Daoy (cell line): Measurements from ENCODE around the gene PLCD3. TPM values are rescaled to one million over a fixed set of nuclear protein-coding genes. Genes with fewer than 3 reads are reported as not detected.
A peak's percentile ranks its signal among the peaks of the same experiment; 100 is the strongest.

Experiments
- DNase-seq: peaks from one replicate; pipeline ENCODE4 v3.0.0-alpha.2; 2015; ENCODE audit warnings: low read depth
- total RNA-seq: library from RNA; depleted of rRNA; stranded (reverse); fragments of >200 nt; shearing (Covaris generic); gene quantifications from 2 replicates; pipeline ENCODE4 v1.2.3, GENCODE V29; 2014

Gene PLCD3
- total RNA-seq, 1 experiment from 2014 or later: 8.7 TPM

GRCh38 chr17:45103269-45103795 lies 29.0 kb downstream of the PLCD3 start:
- DNase-seq: no peak

GRCh38 chr17:45102856-45103255 lies 29.5 kb downstream of the PLCD3 start:
- no peak for DNase-seq

GRCh38 chr17:45101883-45102811 lies 30.2 kb downstream of the PLCD3 start:
- DNase-seq: no peak

GRCh38 chr17:45101546-45101882 lies 30.8 kb downstream of the PLCD3 start:
- no peak for DNase-seq

- peak; percentile 86 for DNase-seq
Observed at GRCh38 chr17:45098869-45099616, 33.3 kb downstream of the PLCD3 start.

- DNase-seq: no peak
Observed at GRCh38 chr17:45098081-45098868, 34.0 kb downstream of the PLCD3 start.

- DNase-seq: no peak
Observed at GRCh38 chr17:45096926-45097325, 35.4 kb downstream of the PLCD3 start.

- no peak for DNase-seq
Observed at GRCh38 chr17:45096141-45096540, 36.2 kb downstream of the PLCD3 start.

- DNase-seq: no peak
Observed at GRCh38 chr17:45093444-45094110, 38.7 kb downstream of the PLCD3 start.

GRCh38 chr17:45092911-45093430 lies 39.3 kb downstream of the PLCD3 start:
- peak; percentile 97 for DNase-seq

GRCh38 chr17:45091778-45092425 lies 40.4 kb downstream of the PLCD3 start:
- DNase-seq: no peak

- no peak for DNase-seq
Observed at GRCh38 chr17:45090711-45091110, 41.6 kb downstream of the PLCD3 start.

- no peak for DNase-seq
Observed at GRCh38 chr17:45088741-45089140, 43.6 kb downstream of the PLCD3 start.

GRCh38 chr17:45087978-45088377 lies 44.3 kb downstream of the PLCD3 start:
- DNase-seq: no peak

- DNase-seq: no peak
Observed at GRCh38 chr17:45087504-45087975, 44.8 kb downstream of the PLCD3 start.

- DNase-seq: no peak
Observed at GRCh38 chr17:45086865-45087503, 45.3 kb downstream of the PLCD3 start.

GRCh38 chr17:45086391-45086790 lies 45.9 kb downstream of the PLCD3 start:
- DNase-seq: no peak

GRCh38 chr17:45081047-45081703 lies 51.1 kb downstream of the PLCD3 start:
- no peak for DNase-seq

GRCh38 chr17:45077643-45078042 lies 54.7 kb downstream of the PLCD3 start:
- no peak for DNase-seq
